ENCODE results near the gene LONRF3.
"Not testable (repeated sequence)": the region's sequence is repeated elsewhere in the genome, so short reads cannot be mapped to it uniquely, and the experiment has no call there.

The LONRF3 gene

GRCh38 chrX:118989886-118990285, 15.5 kb downstream of the LONRF3 start:
- no peak for DNase-seq

GRCh38 chrX:118990512-118991227, 16.3 kb downstream of the LONRF3 start:
- no peak for DNase-seq

- not testable (repeated sequence) for DNase-seq
These were observed 18.2 kb downstream of the LONRF3 start for GRCh38 chrX:118992441-118993121.

GRCh38 chrX:119003462-119003861, 29.0 kb downstream of the LONRF3 start:
- DNase-seq = no peak

- peak; percentile 14 for DNase-seq
These were observed 30.6 kb downstream of the LONRF3 start for GRCh38 chrX:119004920-119005524.

- no peak for DNase-seq
These were observed 32.9 kb downstream of the LONRF3 start for GRCh38 chrX:119007189-119007770.

GRCh38 chrX:119008110-119008744, 33.8 kb downstream of the LONRF3 start:
- no peak for DNase-seq

- no peak for DNase-seq
These were observed 34.7 kb downstream of the LONRF3 start for GRCh38 chrX:119009071-119009470.

GRCh38 chrX:119010491-119010890, 36.1 kb downstream of the LONRF3 start:
- DNase-seq = no peak

- DNase-seq = no peak
These were observed 38.7 kb downstream of the LONRF3 start for GRCh38 chrX:119013164-119013563.

- DNase-seq = no peak
These were observed 41.2 kb downstream of the LONRF3 start for GRCh38 chrX:119015407-119016237.

GRCh38 chrX:119017077-119017476, 42.7 kb downstream of the LONRF3 start:
- no peak for DNase-seq

GRCh38 chrX:119025900-119026299, 51.5 kb downstream of the LONRF3 start:
- no peak for DNase-seq

GRCh38 chrX:119026344-119026743, 51.9 kb downstream of the LONRF3 start:
- DNase-seq = not testable (repeated sequence)

GRCh38 chrX:119027960-119028732, 53.7 kb downstream of the LONRF3 start:
- not testable (repeated sequence) for DNase-seq

- no peak for DNase-seq
These were observed 54.4 kb downstream of the LONRF3 start for GRCh38 chrX:119028733-119029330.

GRCh38 chrX:119029656-119030055, 55.2 kb downstream of the LONRF3 start:
- not testable (repeated sequence) for DNase-seq

GRCh38 chrX:119030990-119031389, 56.6 kb downstream of the LONRF3 start:
- no peak for DNase-seq

- DNase-seq = no peak
These were observed 62.0 kb downstream of the LONRF3 start for GRCh38 chrX:119036107-119037029.

GRCh38 chrX:119040432-119040831, 66.0 kb downstream of the LONRF3 start:
- DNase-seq = no peak
